C4-2B (cell line): ENCODE data around the gene LRSAM1.

ENCODE experiments used
- CTCF ChIP-seq: fragments of 450-650 bp; conservative IDR thresholded peaks from 2 replicates; pipeline ENCODE4 v1.5.1; 2017; ENCODE audit warnings: mild to moderate bottlenecking
- ZFX ChIP-seq: fragments of 450-650 bp; IDR thresholded peaks from 2 replicates; pipeline ENCODE4 v1.6.1; 2017

GRCh38 chr9:127407492-127407843 is 43.8 kb upstream of the LRSAM1 start:
- TF ChIP-seq CTCF (no peak), ZFX (no peak)
